SJCRH30 (cell line): Measurements from ENCODE around the gene NAT9. TPM values are rescaled to one million over a fixed set of nuclear protein-coding genes. Genes with fewer than 3 reads are reported as not detected.

Experiments used
- DNase-seq, 2 experiments: peaks; one replicate each; pipeline ENCODE4 v3.0.0-alpha.2; 2015 to 2020
- H3K27ac ChIP-seq: fragments of 250-450 bp; sonication (Bioruptor Pico); 2 replicates; pipeline ENCODE4 v1.5.1; 2020; ENCODE audit warnings: mild to moderate bottlenecking, moderate library complexity
- H3K27me3 ChIP-seq: fragments of 250-450 bp; sonication (Bioruptor Pico); 2 replicates; pipeline ENCODE4 v1.5.1; 2020; ENCODE audit warnings: mild to moderate bottlenecking, moderate library complexity
- H3K36me3 ChIP-seq: fragments of 250-450 bp; sonication (Bioruptor Pico); 2 replicates; pipeline ENCODE4 v1.5.1; 2020; ENCODE audit warnings: mild to moderate bottlenecking, moderate library complexity
- H3K4me1 ChIP-seq: fragments of 250-450 bp; sonication (Bioruptor Pico); 2 replicates; pipeline ENCODE4 v1.5.1; 2020; ENCODE audit warnings: mild to moderate bottlenecking, moderate library complexity
- H3K4me3 ChIP-seq: fragments of 250-450 bp; sonication (Bioruptor Pico); 2 replicates; pipeline ENCODE4 v1.5.1; 2020; ENCODE audit warnings: mild to moderate bottlenecking, moderate library complexity
- H3K9me3 ChIP-seq: fragments of 250-450 bp; sonication (Bioruptor Pico); replicated peaks from 2 replicates; pipeline ENCODE4 v1.5.1; 2020; ENCODE audit warnings: mild to moderate bottlenecking, moderate library complexity
- total RNA-seq: library from RNA; depleted of rRNA; stranded (reverse); fragments of >200 nt; shearing (Covaris generic); gene quantifications from 2 replicates; pipeline ENCODE4 v1.2.3, GENCODE V29; 2014

NAT9 gene
- total RNA-seq, 1 experiment from 2014 or later: 50.1 TPM

DNA sequence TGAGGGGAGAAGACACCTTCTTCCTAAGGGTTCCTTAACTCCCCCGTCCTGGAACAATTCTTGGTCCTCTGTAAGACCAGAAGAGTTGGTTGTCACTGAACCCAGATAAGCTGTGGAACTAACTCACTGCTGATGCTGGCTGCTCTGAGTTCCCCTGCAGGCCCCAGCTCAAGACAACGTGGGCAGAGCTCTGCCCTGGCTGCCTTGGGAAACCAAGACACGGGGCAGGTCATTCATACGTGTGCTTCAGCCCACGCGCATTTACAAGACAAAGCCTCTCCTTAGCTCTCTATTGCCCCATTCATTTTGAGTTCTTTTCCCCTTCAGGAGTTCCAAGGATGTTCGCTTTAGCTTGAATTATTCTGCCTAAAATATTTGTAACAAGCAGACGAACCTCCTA is 3.4 kb upstream of the NAT9 start:
- H3K27ac ChIP-seq: no peak overlapping the region
- no peak for DNase-seq
- H3K36me3 ChIP-seq: peaks cover 2% of the 10 kb centered on the region; the same call in 1 of the 2 replicates
- H3K4me1 ChIP-seq: 0 out of 2 replicates have a peak, but pooled peaks cover 3% of the 10 kb centered on the region
- no peaks in the 10 kb centered on the region for H3K9me3 ChIP-seq
- H3K27me3 ChIP-seq: no peaks in the 10 kb centered on the region
- H3K4me3 ChIP-seq: no peak overlapping the region

- Histone ChIP-seq H3K27me3 (no peaks in the 10 kb centered on the region), H3K36me3 (peaks cover 2% of the 10 kb centered on the region; the same call in 1 of the 2 replicates)
- DNase-seq: no peak
Measured at GRCh38 chr17:74778960-74779359, 2.8 kb upstream of the NAT9 start.

DNA sequence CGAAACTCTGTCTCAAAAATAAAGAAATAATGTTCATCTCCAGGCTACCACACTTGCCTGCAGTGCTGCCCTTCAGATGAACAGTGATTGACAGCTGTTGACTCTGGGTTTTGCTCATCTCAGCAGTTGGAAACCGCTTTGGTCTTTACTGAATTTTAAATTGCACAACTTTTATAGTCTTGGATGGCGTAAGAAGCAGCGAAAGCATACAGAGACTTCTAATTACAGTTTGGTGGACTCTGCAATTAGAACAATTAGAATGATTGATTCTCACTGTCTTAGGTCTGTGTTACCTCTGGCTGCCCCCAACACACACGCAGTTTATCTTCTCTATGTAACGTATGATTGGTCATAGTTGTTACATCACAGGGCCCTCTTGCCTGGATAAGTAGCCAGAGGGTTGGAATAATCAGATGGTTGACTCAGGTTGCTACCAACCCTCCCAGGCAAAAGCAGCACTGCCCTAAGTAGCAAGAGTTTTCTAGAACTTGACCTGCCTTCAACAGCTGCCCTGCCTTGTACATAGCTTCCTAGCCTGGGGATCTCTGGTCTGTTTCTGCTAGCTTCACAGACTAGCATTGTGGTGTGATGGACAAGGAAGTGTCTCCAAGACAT is 1.9 kb upstream of the NAT9 start:
- H3K4me3 ChIP-seq: no peak overlapping the region
- H3K27ac ChIP-seq: no peak overlapping the region
- H3K27me3 ChIP-seq: no peaks in the 10 kb centered on the region
- H3K4me1 ChIP-seq: peaks cover 9% of the 10 kb centered on the region; the same call in 1 of the 2 replicates
- H3K36me3 ChIP-seq: peaks cover 8% of the 10 kb centered on the region
- H3K9me3 ChIP-seq: no peaks in the 10 kb centered on the region
- no peak for DNase-seq

More at GRCh38 chr17:74778960-74779359, 2.8 kb upstream of the NAT9 start:
- H3K4me3 ChIP-seq: no peak overlapping the region
- no peaks in the 10 kb centered on the region for H3K9me3 ChIP-seq
- H3K4me1 ChIP-seq: peaks cover 5% of the 10 kb centered on the region; the same call in 1 of the 2 replicates
- no peak overlapping the region for H3K27ac ChIP-seq

DNA sequence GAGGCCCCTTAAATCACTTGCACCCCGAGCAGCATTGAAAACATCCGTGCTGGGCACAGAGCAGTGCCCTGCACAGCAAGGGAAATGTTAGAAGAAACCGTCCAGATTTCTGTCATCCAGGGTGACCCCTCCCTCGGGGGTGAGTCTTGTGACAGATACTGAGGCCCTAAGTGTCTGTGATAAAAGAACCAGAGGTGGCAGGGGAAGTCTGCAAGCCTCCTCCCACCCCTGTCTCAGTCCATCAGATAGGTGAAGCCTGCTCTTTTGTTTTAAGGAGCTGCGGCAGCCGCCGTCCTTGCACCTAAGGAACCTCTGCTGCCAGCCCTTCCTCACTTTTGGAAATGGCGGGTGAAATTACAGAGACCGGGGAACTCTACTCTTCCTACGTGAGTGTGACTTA is 845 bp upstream of the NAT9 start:
- Histone ChIP-seq H3K9me3 (no peaks in the 10 kb centered on the region), H3K27me3 (no peaks in the 10 kb centered on the region), H3K4me3 (peak overlapping the region; percentile 73), H3K4me1 (peaks cover 9% of the 10 kb centered on the region; the same call in 1 of the 2 replicates), H3K36me3 (peaks cover 18% of the 10 kb centered on the region), H3K27ac (no peak overlapping the region)
- no peak for DNase-seq

DNA sequence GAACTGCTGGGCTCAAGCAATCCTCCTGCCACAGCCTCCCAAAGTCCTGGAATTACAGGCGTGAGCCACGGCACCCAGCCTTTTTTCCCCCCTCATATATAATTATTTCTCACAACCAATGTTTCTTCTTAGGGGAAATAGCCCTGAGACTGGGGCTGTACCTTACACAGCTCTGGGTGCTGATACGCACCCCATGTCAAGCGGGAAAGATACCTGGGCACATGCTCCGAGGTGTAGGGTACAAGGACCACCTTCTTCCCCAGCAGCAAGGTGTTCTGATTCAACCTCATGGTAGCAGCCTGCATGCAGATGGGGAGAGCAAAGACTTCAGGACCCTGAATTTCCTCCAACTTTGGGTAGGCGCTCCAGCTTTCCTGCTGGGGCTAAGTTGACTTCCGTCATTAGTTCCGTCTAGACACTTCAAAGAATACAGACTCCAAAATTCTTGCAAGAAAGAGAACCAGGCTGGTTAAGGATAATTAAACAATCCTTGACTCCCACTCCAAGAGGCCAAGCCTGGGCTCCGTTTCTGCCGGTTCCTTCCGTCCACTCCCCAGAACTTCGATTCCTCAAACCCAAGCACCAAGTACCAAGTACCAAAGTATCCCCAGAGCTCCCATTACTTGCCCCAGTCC is 619 bp downstream of the NAT9 start:
- DNase-seq: no peak
- peaks cover 31% of the 10 kb centered on the region for H3K36me3 ChIP-seq
- H3K27ac ChIP-seq: peak overlapping the region; percentile 36
- H3K4me3 ChIP-seq: peak overlapping the region; percentile 73
- H3K27me3 ChIP-seq: no peaks in the 10 kb centered on the region
- peaks cover 9% of the 10 kb centered on the region; the same call in 1 of the 2 replicates for H3K4me1 ChIP-seq
- no peaks in the 10 kb centered on the region for H3K9me3 ChIP-seq

DNA sequence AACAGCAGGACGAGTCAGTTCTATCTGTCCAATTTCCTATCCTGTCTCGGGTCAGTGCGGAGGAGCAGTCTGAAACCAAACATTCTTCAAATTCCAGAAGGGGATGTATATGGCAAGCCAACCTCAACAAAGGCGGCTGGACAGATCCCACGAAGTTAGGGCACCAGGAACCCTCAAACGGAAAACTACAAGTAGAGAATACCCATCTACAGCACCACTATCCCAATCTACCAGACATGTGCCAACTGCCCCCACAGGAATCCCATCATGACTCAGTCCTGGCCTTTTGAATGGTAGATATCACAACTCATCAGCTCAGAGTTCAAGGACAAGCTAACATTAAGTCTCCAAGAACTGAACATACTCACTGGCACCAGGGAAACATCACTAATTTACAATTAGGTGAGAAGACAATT is 2.3 kb downstream of the NAT9 start:
- Histone ChIP-seq H3K36me3 (peaks cover 30% of the 10 kb centered on the region), H3K4me3 (no peak overlapping the region), H3K27ac (no peak overlapping the region), H3K4me1 (peaks cover 9% of the 10 kb centered on the region; the same call in 1 of the 2 replicates), H3K9me3 (no peaks in the 10 kb centered on the region), H3K27me3 (no peaks in the 10 kb centered on the region)
- no peak for DNase-seq

DNA sequence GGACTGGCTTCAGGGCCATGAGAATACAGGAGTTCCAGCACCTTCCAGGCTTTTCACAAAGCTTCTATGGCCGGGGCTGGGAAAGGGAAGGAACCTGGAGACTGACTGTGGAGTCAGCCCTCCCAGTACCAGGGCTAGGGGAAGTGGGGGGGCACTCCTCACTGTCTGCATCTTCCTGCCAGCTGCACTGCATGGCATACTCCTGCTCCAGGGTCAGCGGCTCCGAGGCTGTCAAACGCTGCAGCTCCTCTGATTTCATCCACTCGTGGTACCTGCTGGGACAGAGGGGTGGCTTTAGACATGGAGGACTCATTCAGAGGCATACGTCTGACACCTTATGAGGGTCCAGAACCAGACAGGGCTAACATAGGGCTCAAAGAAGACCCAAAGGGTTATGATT is 2.7 kb downstream of the NAT9 start:
- Histone ChIP-seq H3K27ac (no peak overlapping the region), H3K36me3 (peaks cover 30% of the 10 kb centered on the region), H3K27me3 (no peaks in the 10 kb centered on the region), H3K9me3 (no peaks in the 10 kb centered on the region), H3K4me1 (peaks cover 9% of the 10 kb centered on the region; the same call in 1 of the 2 replicates), H3K4me3 (no peak overlapping the region)
- no peak for DNase-seq

GRCh38 chr17:74772053-74772452 is 4.1 kb downstream of the NAT9 start:
- peaks cover 9% of the 10 kb centered on the region; the same call in 1 of the 2 replicates for H3K4me1 ChIP-seq
- no peak overlapping the region for H3K27ac ChIP-seq
- DNase-seq: no peak
- H3K4me3 ChIP-seq: no peak overlapping the region
- H3K9me3 ChIP-seq: no peaks in the 10 kb centered on the region
- H3K36me3 ChIP-seq: peaks cover 30% of the 10 kb centered on the region
- no peaks in the 10 kb centered on the region for H3K27me3 ChIP-seq

GRCh38 chr17:74771319-74771914 is 4.7 kb downstream of the NAT9 start:
- Histone ChIP-seq H3K27me3 (no peaks in the 10 kb centered on the region), H3K9me3 (no peaks in the 10 kb centered on the region), H3K4me1 (peaks cover 9% of the 10 kb centered on the region; the same call in 1 of the 2 replicates), H3K36me3 (peaks cover 30% of the 10 kb centered on the region), H3K27ac (no peak overlapping the region), H3K4me3 (no peak overlapping the region)
- DNase-seq: no peak

GRCh38 chr17:74770498-74771318 is 5.4 kb downstream of the NAT9 start:
- H3K9me3 ChIP-seq: no peaks in the 10 kb centered on the region
- H3K4me3 ChIP-seq: no peak overlapping the region
- no peaks in the 10 kb centered on the region for H3K27me3 ChIP-seq
- no peak for DNase-seq
- peaks cover 9% of the 10 kb centered on the region; the same call in 1 of the 2 replicates for H3K4me1 ChIP-seq
- no peak overlapping the region for H3K27ac ChIP-seq
- H3K36me3 ChIP-seq: peaks cover 30% of the 10 kb centered on the region

DNA sequence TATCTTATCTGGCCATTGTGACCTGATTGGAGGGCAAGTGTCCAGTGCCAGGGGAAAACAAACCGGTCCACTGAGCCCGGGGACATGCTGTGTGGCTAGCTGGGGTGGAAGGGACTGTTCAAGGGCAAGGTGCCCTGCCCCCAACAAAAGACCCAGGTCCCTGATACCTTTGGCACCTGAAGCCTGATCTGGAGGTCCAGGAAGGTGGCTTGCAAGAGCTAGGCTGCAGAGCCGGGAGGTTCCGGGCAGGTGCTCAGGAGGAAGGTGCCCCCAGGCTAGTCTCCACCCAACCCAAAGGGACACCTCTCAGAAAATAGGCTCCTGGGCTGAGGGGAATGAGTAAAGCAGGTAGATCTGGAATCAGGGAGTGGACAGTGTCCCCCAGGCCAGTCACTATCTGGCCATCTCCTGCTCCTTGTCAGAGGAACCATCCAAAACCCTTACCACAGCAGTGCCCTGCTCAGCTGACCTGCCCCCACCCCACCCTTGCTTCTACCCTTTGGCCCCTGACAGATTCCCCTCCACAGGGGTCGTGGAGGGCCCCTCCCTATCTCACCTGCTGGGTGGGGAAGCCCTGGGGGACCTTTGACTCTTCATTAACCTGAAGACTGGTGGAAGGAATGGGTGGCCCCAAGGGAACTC is 6.2 kb downstream of the NAT9 start:
- peaks cover 6% of the 10 kb centered on the region; the same call in 1 of the 2 replicates for H3K4me1 ChIP-seq
- peaks cover 30% of the 10 kb centered on the region for H3K36me3 ChIP-seq
- DNase-seq: no peak
- H3K27ac ChIP-seq: no peak overlapping the region
- no peaks in the 10 kb centered on the region for H3K27me3 ChIP-seq
- no peaks in the 10 kb centered on the region for H3K9me3 ChIP-seq
- no peak overlapping the region for H3K4me3 ChIP-seq

- Histone ChIP-seq H3K27me3 (no peaks in the 10 kb centered on the region), H3K9me3 (no peaks in the 10 kb centered on the region), H3K4me3 (no peak overlapping the region), H3K27ac (no peak overlapping the region), H3K4me1 (peaks cover 6% of the 10 kb centered on the region; the same call in 1 of the 2 replicates), H3K36me3 (peaks cover 30% of the 10 kb centered on the region)
- DNase-seq: no peak
Measured at GRCh38 chr17:74769266-74769855, 6.8 kb downstream of the NAT9 start.

GRCh38 chr17:74768763-74769114 is 7.4 kb downstream of the NAT9 start:
- Histone ChIP-seq H3K4me3 (no peak overlapping the region), H3K4me1 (peaks cover 2% of the 10 kb centered on the region; the same call in 1 of the 2 replicates), H3K36me3 (peaks cover 30% of the 10 kb centered on the region), H3K9me3 (no peaks in the 10 kb centered on the region), H3K27me3 (no peaks in the 10 kb centered on the region), H3K27ac (no peak overlapping the region)
- no peak for DNase-seq
